ENCODE measurements around the gene STARD8. TPM values are rescaled to one million over a fixed set of nuclear protein-coding genes. Genes with fewer than 3 reads are reported as not detected.
"Not testable (repeated sequence)": the region's sequence is repeated elsewhere in the genome, so short reads cannot be mapped to it uniquely, and the experiment has no call there.

Gene STARD8
- total and polyA plus RNA-seq, 7 donors: 0.92 to 10.7 (median 5.3) TPM

DNA sequence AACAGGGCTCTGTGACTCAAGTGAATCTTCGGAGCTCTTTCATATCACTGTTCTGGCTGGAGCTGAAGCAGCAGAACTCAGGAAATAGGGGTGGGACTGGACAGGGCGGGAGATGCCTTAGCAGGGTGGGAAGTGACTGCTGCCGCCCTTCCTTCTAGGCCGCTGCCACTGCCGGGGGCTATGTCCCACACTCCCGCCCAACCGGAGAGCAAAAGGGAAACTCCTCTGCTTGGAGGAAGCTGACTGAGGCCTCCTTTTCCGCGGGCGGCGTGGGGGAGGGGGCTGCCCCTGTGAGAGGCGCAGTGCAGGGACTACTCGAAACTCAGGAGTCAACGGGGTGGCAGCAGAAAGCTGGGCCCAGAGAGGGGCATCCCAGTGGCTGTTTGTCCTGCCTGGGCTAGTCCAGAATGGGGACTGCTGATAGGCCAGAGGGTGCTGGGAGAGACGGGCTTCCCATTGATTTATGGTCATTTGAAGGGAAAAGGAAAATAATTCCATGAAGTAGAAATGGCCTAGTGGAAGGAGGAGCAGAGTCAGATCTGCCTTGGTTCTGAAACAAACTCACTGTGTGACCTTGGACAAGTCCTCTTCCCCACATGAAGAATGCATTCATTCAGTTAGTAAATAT, 36.9 kb downstream of the STARD8 start:
- H3K4me1 ChIP-seq: no peaks in the 10 kb centered on the region
- no peaks in the 10 kb centered on the region for H3K36me3 ChIP-seq
- TF ChIP-seq POLR2A (IDR thresholded peaks at IDR 0.05): no peak
- no peak for TF ChIP-seq POLR2AphosphoS5 (IDR thresholded peaks at IDR 0.05)
- TF ChIP-seq EP300 (IDR thresholded peaks at IDR 0.05): no peak
- TF ChIP-seq, protein P1, sequence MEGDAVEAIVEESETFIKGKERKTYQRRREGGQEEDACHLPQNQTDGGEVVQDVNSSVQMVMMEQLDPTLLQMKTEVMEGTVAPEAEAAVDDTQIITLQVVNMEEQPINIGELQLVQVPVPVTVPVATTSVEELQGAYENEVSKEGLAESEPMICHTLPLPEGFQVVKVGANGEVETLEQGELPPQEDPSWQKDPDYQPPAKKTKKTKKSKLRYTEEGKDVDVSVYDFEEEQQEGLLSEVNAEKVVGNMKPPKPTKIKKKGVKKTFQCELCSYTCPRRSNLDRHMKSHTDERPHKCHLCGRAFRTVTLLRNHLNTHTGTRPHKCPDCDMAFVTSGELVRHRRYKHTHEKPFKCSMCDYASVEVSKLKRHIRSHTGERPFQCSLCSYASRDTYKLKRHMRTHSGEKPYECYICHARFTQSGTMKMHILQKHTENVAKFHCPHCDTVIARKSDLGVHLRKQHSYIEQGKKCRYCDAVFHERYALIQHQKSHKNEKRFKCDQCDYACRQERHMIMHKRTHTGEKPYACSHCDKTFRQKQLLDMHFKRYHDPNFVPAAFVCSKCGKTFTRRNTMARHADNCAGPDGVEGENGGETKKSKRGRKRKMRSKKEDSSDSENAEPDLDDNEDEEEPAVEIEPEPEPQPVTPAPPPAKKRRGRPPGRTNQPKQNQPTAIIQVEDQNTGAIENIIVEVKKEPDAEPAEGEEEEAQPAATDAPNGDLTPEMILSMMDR (IDR thresholded peaks at IDR 0.05): no peak
- 34 to 78% methylated on average over 15 of the region's 15 CpGs for WGBS, 2 donors
- peak; percentile 77 for DNase-seq
- peaks cover 0 to 8% (median 0%) of the 10 kb centered on the region in 3 donors for H3K27me3 ChIP-seq
- intact Hi-C loops (cut with DNase I): no loop called here
- H3K27ac ChIP-seq: peak overlapping the region in 3 of 4 donors; percentile 14 to 51 (median 22)
- no peak overlapping the region for H3K4me3 ChIP-seq
- no peaks in the 10 kb centered on the region for H3K9me3 ChIP-seq

DNA sequence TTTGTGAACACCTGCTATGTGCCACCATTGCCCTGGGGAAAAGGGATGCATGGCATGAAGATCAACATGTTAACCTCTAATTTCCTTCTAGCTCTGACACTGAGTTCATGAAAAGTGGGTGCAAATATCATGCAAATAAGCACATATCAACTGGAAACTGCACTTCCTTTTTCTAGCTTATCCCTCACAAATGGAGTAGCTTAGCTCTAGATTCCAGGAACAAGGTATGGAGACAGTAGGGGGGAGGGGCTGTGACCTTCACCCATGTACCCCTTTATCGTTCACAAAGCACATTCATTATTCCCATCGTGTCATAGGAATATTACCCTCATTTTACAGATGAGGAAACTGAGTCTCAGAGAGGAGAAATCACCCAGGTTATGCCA, 37.4 kb downstream of the STARD8 start:
- Histone ChIP-seq H3K36me3 (no peaks in the 10 kb centered on the region), H3K27ac (peak overlapping the region in 1 of 4 donors; percentile 51), H3K9me3 (no peaks in the 10 kb centered on the region), H3K4me3 (no peak overlapping the region), H3K4me1 (no peaks in the 10 kb centered on the region), H3K27me3 (peaks cover 0 to 8% (median 0%) of the 10 kb centered on the region in 3 donors)
- intact Hi-C loops (cut with DNase I): no loop called here
- DNase-seq: no peak
- WGBS, 2 donors: 81 to 93% methylated on average over 2 of the region's 2 CpGs
- TF ChIP-seq EP300 (IDR thresholded peaks at IDR 0.05) (no peak), POLR2AphosphoS5 (IDR thresholded peaks at IDR 0.05) (no peak), POLR2A (IDR thresholded peaks at IDR 0.05) (no peak)
- TF ChIP-seq, protein P1 (IDR thresholded peaks at IDR 0.05): no peak

DNA sequence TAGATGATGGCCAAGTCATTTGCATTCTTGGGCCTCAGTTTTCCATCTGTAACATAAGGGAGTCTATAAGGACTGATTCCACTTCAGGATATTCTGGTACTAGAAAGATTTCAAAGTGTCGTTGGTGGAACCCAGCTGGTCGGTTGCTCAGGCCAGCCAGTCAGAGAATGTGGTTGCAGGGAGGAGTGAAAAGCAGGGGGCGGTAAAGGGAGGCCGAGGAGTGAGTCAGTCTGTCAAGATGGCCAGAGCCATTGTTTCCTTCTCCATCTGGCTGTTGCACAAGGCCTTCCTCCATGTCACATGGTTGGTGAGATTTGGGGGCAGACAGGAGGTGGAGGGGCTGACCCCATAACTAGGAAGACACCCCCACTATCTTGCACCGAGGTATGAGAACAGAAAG, 38.2 kb downstream of the STARD8 start:
- DNase-seq: peak; percentile 81
- no peaks in the 10 kb centered on the region for H3K9me3 ChIP-seq
- H3K27ac ChIP-seq: peak overlapping the region in 3 of 4 donors; percentile 47 to 78 (median 62)
- H3K4me3 ChIP-seq: peak overlapping the region in 2 of 4 donors; percentile 34 to 43
- no peaks in the 10 kb centered on the region for H3K4me1 ChIP-seq
- TF ChIP-seq EP300 (IDR thresholded peaks at IDR 0.05): no peak
- TF ChIP-seq POLR2A (IDR thresholded peaks at IDR 0.05): no peak
- TF ChIP-seq, protein P1 (IDR thresholded peaks at IDR 0.05): no peak
- TF ChIP-seq POLR2AphosphoS5 (IDR thresholded peaks at IDR 0.05): peak in 1 of 4 donors; percentile 13
- WGBS, 2 donors: 53 to 72% methylated on average over 5 of the region's 5 CpGs
- peaks cover 0 to 8% (median 0%) of the 10 kb centered on the region in 3 donors for H3K27me3 ChIP-seq
- H3K36me3 ChIP-seq: no peaks in the 10 kb centered on the region
- intact Hi-C loops (cut with DNase I): no loop called here

DNA sequence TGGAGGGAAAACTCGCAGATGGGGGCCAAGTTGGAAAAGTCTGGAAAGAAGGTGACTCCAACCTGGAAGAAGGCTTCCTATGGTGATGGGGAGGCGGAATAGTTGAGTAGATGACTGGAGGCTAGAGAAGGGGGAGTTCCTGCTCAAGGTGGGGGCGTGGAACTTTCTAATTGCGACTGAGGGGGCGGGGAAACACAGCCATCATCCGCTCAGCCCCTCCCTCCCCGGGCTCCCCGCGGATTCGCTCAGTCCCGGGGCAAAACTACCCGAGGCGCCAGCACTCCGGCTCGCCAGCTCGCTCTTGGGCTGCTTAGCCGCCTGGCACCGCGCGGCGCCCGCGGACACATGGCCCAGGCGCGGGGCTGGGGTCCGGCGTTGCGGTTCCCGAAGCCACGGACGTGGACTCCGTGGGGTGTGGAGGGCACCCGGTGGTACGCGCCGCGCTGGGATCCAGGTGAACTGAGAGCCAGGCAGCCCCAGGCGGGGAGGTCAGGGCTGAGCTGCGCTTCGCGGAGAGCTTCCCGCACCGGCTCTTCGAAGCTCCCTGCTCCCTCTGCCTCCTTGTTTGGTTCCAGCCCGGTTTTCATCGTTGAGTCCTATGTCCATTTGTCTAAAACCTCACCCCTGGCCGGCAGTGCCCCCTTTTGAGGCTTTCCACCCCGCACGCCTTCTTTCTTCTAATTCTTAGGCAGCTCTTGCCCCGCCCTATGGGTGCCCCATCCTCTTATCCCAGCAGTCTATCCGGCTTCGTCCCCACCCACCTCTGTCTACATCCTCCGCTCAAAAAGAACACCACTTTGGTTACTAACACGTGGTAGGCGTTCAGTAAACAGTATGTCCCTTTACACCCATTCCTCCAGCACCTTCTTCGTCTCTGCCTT, 38.9 kb downstream of the STARD8 start:
- DNase-seq: peak; percentile 75
- TF ChIP-seq POLR2AphosphoS5 (IDR thresholded peaks at IDR 0.05) (peak in 2 of 4 donors; percentile 16 to 25), EP300 (IDR thresholded peaks at IDR 0.05) (no peak), POLR2A (IDR thresholded peaks at IDR 0.05) (no peak)
- TF ChIP-seq, protein P1 (IDR thresholded peaks at IDR 0.05): no peak

DNA sequence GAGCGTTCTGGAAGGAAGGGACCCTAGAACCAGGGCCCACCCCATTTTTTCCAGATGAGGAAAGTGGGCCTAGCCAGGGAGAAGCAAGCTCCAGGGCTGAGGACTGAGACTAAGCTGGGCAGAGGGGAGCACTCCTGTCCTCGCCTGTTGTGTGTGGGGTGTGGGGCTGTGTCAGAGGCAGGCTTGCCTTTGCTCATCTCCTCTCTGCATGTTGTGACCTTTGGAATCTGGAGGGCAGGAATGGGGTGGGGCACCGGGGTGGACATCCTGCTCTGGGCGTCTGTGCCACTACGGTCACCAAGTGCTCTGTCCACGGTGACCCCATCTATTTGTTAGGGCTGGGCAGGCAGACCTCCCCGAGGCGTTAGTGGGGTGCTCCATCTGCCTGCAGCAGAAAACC, 41.5 kb downstream of the STARD8 start:
- H3K27me3 ChIP-seq; H3K9me3 ChIP-seq; intact Hi-C loops (cut with DNase I); H3K27ac ChIP-seq; H3K4me3 ChIP-seq; H3K36me3 ChIP-seq; H3K4me1 ChIP-seq; DNase-seq: not testable (repeated sequence)
- 26 to 68% methylated on average over 2 to 6 of the region's 8 CpGs for WGBS, 2 donors

More for the DNA sequence above, 38.9 kb downstream of the STARD8 start:
- H3K27ac ChIP-seq: peak overlapping the region; percentile 47 to 78 (median 57)
- H3K4me1 ChIP-seq: no peaks in the 10 kb centered on the region
- H3K9me3 ChIP-seq: no peaks in the 10 kb centered on the region
- H3K27me3 ChIP-seq: peaks cover 0 to 8% (median 0%) of the 10 kb centered on the region in 3 donors
- WGBS, 2 donors: 4 to 10% methylated on average over 56 of the region's 56 CpGs
- H3K36me3 ChIP-seq: no peaks in the 10 kb centered on the region
- H3K4me3 ChIP-seq: peak overlapping the region; percentile 8 to 43 (median 29)
- intact Hi-C loops (cut with DNase I): no loop called here
